ENCODE measurements around the gene FAM156B. TPM values are rescaled to one million over a fixed set of nuclear protein-coding genes. Genes with fewer than 3 reads are reported as not detected.
"Not testable (repeated sequence)": the region's sequence is repeated elsewhere in the genome, so short reads cannot be mapped to it uniquely, and the experiment has no call there.

Gene FAM156B
- total RNA-seq, 1 experiment from 2014 or later = 10.2 TPM

DNA sequence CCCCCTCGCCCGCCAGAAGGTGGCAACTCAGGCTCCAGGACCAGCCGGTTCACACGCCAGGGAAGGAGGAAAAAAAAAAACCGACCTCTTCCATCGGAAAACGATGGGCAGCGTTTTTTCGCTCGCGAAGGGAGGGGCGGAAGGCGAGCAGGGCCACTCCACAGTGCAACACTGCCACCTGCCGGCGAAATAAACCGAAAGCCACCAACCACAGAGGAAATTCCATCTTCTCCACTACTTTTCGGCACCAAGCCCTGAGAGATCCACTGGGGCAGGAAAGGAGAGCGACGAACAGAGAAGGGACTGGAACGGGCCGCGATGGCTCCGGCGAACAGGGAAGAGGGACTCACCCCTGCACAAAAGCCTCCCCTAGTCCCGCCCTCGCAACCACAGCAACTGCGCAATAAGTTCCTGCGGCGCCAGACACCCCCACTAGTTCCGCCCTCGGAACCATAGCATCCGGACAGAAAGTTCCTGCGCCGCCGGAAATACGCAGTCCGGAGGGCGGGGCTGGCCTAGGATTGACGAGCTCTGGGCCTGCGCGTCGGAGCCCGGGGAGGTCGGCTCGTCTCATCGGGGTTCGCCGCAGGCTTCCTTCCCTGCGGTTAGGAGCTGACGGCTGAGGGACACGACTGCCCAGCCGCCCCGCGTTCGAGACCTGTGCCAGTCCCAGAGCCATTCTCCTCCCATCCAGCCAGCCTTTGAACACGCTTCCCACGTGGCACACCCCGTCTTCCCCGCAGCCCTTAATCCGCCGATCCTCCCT is 37.8 kb downstream of the FAM156B start:
- Histone ChIP-seq H3K27me3 (ENCODE audit: low read length) (no peaks in the 10 kb centered on the region), H3K9ac (ENCODE audit: low read length) (peak overlapping the region; percentile 92), H3K4me3 (ENCODE audit: low read length) (peak overlapping the region; percentile 86), H3K4me1 (ENCODE audit: low read length) (peaks cover 17% of the 10 kb centered on the region), H3K79me2 (ENCODE audit: low read length) (no peaks in the 10 kb centered on the region), H2AFZ (ENCODE audit: low read length) (peak overlapping the region; percentile 95), H3K36me3 (ENCODE audit: insufficient read depth, low read length) (no peaks in the 10 kb centered on the region), H3K4me2 (ENCODE audit: low read depth, low read length, poor library complexity, severe bottlenecking) (peak overlapping the region; percentile 91), H4K20me1 (ENCODE audit: insufficient read depth, low read depth, low read length) (no peaks in the 10 kb centered on the region), H3K27ac (ENCODE audit: low read length) (peak overlapping the region; percentile 90), H3K9me3 (ENCODE audit: low read length) (no peaks in the 10 kb centered on the region), H3K9me2 (replicated peaks; ENCODE audit: insufficient read depth, low read length) (no peaks in the 10 kb centered on the region)
- peak; percentile 98 for DNase-seq

DNA sequence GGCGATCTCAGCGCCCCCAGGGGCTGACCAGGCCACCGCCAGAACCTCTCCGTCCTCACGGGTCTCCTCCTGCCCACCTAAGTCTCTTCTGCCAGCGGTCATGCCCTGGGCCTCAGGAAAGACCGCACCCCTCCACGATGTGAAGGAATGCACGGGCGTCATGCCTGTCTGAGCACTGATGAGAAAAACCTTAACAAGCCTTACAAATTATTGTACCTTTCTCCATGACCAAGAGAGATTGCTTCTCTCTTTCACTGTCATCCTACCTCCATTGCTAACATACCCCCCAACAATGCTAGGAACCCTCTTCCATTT is 38.3 kb downstream of the FAM156B start:
- peaks cover 17% of the 10 kb centered on the region for H3K4me1 ChIP-seq (ENCODE audit: low read length)
- H3K36me3 ChIP-seq (ENCODE audit: insufficient read depth, low read length); H4K20me1 ChIP-seq (ENCODE audit: insufficient read depth, low read depth, low read length); H3K79me2 ChIP-seq (ENCODE audit: low read length); H3K9me3 ChIP-seq (ENCODE audit: low read length); H3K27me3 ChIP-seq (ENCODE audit: low read length); H3K9me2 ChIP-seq (replicated peaks; ENCODE audit: insufficient read depth, low read length): not testable (repeated sequence)
- peak overlapping the region; percentile 86 for H3K4me3 ChIP-seq (ENCODE audit: low read length)
- peak overlapping the region; percentile 92 for H3K9ac ChIP-seq (ENCODE audit: low read length)
- peak; percentile 51 for DNase-seq
- H2AFZ ChIP-seq (ENCODE audit: low read length) = peak overlapping the region; percentile 70; the same call in 1 of the 2 replicates
- peak overlapping the region; percentile 91 for H3K4me2 ChIP-seq (ENCODE audit: low read depth, low read length, poor library complexity, severe bottlenecking)
- H3K27ac ChIP-seq (ENCODE audit: low read length) = peak overlapping the region; percentile 90

DNA sequence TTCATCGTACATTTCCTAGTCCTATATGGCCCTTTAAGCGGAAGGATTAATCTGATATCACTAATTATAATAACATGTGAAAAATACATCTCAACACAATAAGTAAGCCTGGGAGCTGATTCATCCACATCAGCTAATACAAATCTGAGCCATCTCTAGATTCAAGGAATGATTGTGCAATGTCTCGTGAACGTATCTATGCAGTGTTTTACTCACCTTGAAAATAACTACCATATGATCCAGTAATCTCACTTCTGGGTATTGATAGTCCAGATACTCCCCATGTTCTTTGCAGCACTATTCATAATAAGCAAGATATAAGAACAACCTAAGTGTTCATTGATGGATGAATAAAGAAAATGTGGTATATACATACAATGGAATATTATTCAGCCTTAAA is 43.6 kb downstream of the FAM156B start:
- not testable (repeated sequence) for H4K20me1 ChIP-seq (ENCODE audit: insufficient read depth, low read depth, low read length); H3K79me2 ChIP-seq (ENCODE audit: low read length); H3K27me3 ChIP-seq (ENCODE audit: low read length); H3K9me2 ChIP-seq (replicated peaks; ENCODE audit: insufficient read depth, low read length); H3K4me3 ChIP-seq (ENCODE audit: low read length); H3K36me3 ChIP-seq (ENCODE audit: insufficient read depth, low read length); H2AFZ ChIP-seq (ENCODE audit: low read length); H3K27ac ChIP-seq (ENCODE audit: low read length); H3K9ac ChIP-seq (ENCODE audit: low read length); DNase-seq; H3K4me2 ChIP-seq (ENCODE audit: low read depth, low read length, poor library complexity, severe bottlenecking); H3K9me3 ChIP-seq (ENCODE audit: low read length); H3K4me1 ChIP-seq (ENCODE audit: low read length)

DNA sequence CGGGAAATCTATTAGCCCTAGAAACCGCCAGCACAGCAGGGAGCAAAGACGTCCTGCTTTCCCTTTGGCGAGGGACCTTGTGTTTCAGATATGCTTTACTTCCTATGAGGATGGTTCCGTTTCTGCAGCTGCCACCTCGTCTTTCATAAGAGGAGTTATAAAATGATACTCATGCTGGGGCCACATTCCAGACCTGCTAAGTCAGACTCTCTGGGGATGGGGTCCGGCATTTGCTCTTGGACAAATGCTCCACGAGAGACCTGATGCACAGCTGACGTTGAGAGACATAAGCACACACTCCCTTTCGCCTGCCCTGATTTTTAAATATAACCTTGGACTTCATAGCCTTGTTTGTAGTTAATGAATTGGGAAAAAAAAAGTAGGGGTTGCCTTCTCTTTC is 44.6 kb downstream of the FAM156B start:
- H3K4me1 ChIP-seq (ENCODE audit: low read length); H3K4me2 ChIP-seq (ENCODE audit: low read depth, low read length, poor library complexity, severe bottlenecking); H3K4me3 ChIP-seq (ENCODE audit: low read length); H3K9me2 ChIP-seq (replicated peaks; ENCODE audit: insufficient read depth, low read length); H2AFZ ChIP-seq (ENCODE audit: low read length); DNase-seq; H3K27ac ChIP-seq (ENCODE audit: low read length); H3K9me3 ChIP-seq (ENCODE audit: low read length); H4K20me1 ChIP-seq (ENCODE audit: insufficient read depth, low read depth, low read length); H3K9ac ChIP-seq (ENCODE audit: low read length); H3K79me2 ChIP-seq (ENCODE audit: low read length); H3K36me3 ChIP-seq (ENCODE audit: insufficient read depth, low read length); H3K27me3 ChIP-seq (ENCODE audit: low read length): not testable (repeated sequence)

DNA sequence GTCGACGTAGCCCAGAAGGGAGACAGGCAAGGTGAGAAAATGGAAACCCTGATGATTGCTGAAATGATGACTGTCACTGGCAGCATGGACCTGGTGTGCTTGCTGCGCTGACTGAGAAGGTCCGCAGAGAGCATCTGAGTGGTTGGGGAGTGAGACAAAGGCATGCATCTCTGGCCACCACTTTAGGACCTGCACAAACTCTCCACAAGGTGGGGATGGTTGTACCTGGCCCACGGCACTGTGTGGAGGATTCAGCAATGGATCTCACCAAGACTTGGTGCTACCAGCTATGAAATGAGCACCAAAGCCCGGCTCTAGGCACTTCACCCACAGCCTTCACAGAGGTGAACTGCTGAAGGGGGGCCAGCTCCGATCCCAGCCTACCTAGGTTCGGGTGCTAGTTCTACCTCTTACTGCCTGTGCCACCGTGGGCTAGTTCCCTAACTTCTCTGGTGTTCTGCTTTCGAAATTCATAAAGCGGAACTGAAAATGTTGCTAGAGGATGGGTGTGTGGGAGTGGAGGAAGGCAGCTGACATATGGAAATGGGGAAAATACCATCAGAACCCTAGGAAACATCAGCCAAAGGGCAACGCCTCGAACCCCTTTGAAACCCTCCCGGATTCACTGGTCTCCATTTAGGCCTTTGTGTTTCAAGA is 48.8 kb downstream of the FAM156B start:
- not testable (repeated sequence) for H3K36me3 ChIP-seq (ENCODE audit: insufficient read depth, low read length); H3K27me3 ChIP-seq (ENCODE audit: low read length); DNase-seq

DNA sequence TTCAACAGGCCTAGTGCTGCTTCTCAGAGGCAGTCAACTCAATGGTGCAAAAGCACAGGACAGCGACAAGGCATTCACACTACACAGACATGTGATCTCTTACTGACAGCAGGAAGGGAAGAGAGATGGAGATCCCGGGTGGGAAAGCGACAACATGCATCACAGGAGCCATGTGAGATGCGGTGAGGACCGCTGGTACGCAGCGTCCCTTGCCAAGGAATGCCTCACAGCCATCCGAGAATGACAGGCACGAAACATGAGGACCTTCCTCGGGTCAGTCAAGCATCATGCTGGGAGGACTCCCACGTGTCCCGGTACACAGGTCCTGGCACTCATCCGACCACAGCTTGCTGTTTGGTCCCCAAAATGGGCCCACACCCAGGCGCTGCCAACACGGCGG is 50.4 kb downstream of the FAM156B start:
- not testable (repeated sequence) for H3K9me2 ChIP-seq (replicated peaks; ENCODE audit: insufficient read depth, low read length); H3K27me3 ChIP-seq (ENCODE audit: low read length); DNase-seq; H3K27ac ChIP-seq (ENCODE audit: low read length); H2AFZ ChIP-seq (ENCODE audit: low read length); H3K4me3 ChIP-seq (ENCODE audit: low read length); H4K20me1 ChIP-seq (ENCODE audit: insufficient read depth, low read depth, low read length); H3K36me3 ChIP-seq (ENCODE audit: insufficient read depth, low read length); H3K9ac ChIP-seq (ENCODE audit: low read length); H3K9me3 ChIP-seq (ENCODE audit: low read length); H3K4me2 ChIP-seq (ENCODE audit: low read depth, low read length, poor library complexity, severe bottlenecking); H3K4me1 ChIP-seq (ENCODE audit: low read length); H3K79me2 ChIP-seq (ENCODE audit: low read length)

More for the DNA sequence above, 48.8 kb downstream of the FAM156B start:
- not testable (repeated sequence) for H3K9me3 ChIP-seq (ENCODE audit: low read length); H3K79me2 ChIP-seq (ENCODE audit: low read length); H3K27ac ChIP-seq (ENCODE audit: low read length); H4K20me1 ChIP-seq (ENCODE audit: insufficient read depth, low read depth, low read length); H3K9me2 ChIP-seq (replicated peaks; ENCODE audit: insufficient read depth, low read length); H3K4me1 ChIP-seq (ENCODE audit: low read length); H3K4me3 ChIP-seq (ENCODE audit: low read length); H3K9ac ChIP-seq (ENCODE audit: low read length); H3K4me2 ChIP-seq (ENCODE audit: low read depth, low read length, poor library complexity, severe bottlenecking); H2AFZ ChIP-seq (ENCODE audit: low read length)

DNA sequence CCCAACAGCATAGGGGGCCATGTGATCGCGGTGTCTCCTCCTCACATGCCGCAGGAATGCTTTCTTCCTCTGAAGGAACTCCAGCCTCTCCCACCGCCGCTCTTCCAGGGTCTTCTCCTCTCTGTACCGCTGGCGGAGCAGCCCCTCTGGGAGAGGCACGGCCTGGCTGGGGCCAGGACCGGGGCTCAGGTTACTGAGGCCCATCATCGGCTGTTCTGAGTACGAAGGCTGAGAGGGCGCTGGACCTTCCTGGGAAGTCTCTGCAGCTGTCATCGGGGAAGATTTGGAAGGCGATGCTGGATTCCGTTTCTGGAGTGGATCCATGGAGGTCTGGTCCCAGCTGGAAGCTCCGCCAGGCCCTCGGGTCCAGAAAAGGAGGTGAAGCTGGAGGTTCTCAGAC is 51.1 kb downstream of the FAM156B start:
- not testable (repeated sequence) for H3K9me3 ChIP-seq (ENCODE audit: low read length); H3K36me3 ChIP-seq (ENCODE audit: insufficient read depth, low read length); H3K27me3 ChIP-seq (ENCODE audit: low read length); DNase-seq; H2AFZ ChIP-seq (ENCODE audit: low read length); H4K20me1 ChIP-seq (ENCODE audit: insufficient read depth, low read depth, low read length); H3K79me2 ChIP-seq (ENCODE audit: low read length); H3K4me1 ChIP-seq (ENCODE audit: low read length); H3K9me2 ChIP-seq (replicated peaks; ENCODE audit: insufficient read depth, low read length); H3K27ac ChIP-seq (ENCODE audit: low read length); H3K4me2 ChIP-seq (ENCODE audit: low read depth, low read length, poor library complexity, severe bottlenecking); H3K4me3 ChIP-seq (ENCODE audit: low read length); H3K9ac ChIP-seq (ENCODE audit: low read length)

DNA sequence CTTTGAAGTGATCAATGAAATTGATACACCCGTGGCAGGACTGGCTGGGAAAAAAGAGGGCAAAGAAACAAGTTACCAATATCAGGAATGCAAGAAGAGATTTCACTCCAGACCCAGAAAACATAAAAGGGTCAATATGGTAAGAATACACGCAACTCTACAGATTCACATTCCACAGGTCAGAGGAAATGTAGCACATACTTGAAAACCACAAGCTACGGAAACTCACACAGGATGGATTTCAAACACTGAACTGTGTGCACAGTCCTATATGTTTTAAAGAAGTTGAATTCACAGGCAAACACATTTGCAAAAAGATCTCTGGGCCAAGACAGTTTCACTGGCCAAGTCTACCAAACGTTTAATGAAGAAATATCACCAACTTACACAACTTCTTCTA is 52.2 kb downstream of the FAM156B start:
- H3K9me3 ChIP-seq (ENCODE audit: low read length); H3K79me2 ChIP-seq (ENCODE audit: low read length); DNase-seq: not testable (repeated sequence)

More for the DNA sequence above, 52.2 kb downstream of the FAM156B start:
- H2AFZ ChIP-seq (ENCODE audit: low read length); H3K4me3 ChIP-seq (ENCODE audit: low read length); H3K9ac ChIP-seq (ENCODE audit: low read length); H3K4me1 ChIP-seq (ENCODE audit: low read length); H3K9me2 ChIP-seq (replicated peaks; ENCODE audit: insufficient read depth, low read length); H3K27ac ChIP-seq (ENCODE audit: low read length); H3K4me2 ChIP-seq (ENCODE audit: low read depth, low read length, poor library complexity, severe bottlenecking); H3K36me3 ChIP-seq (ENCODE audit: insufficient read depth, low read length); H4K20me1 ChIP-seq (ENCODE audit: insufficient read depth, low read depth, low read length); H3K27me3 ChIP-seq (ENCODE audit: low read length): not testable (repeated sequence)
